Esophagus muscularis mucosa (tissue), 4 donors: ENCODE measurements around the gene CPA3. TPM values are rescaled to one million over a fixed set of nuclear protein-coding genes. Genes with fewer than 3 reads are reported as not detected.

ENCODE experiments used
- DNase-seq: peaks from one replicate; pipeline ENCODE4 v3.0.0-alpha.2; 2017; ENCODE audit errors: extremely low spot score
- H3K27ac ChIP-seq, 4 donors: fragments of 200-600 bp; sonication (generic); replicated peaks in 1 of 4; 1 replicate in 3 of 4; 2 replicates in 1 of 4; pipeline ENCODE4 v1.5.1; 2016 to 2019; ENCODE audit warnings: mild to moderate bottlenecking in 1 of 4
- H3K27me3 ChIP-seq, 4 donors: fragments of 200-600 bp; sonication (generic); one replicate each; pipeline versions ENCODE4 v1.5.1 to v1.6.0; 2016 to 2019
- H3K36me3 ChIP-seq, 4 donors: fragments of 200-600 bp; sonication (generic); one replicate each; pipeline ENCODE4 v1.5.1; 2016 to 2019
- H3K4me1 ChIP-seq, 4 donors: fragments of 200-600 bp; sonication (generic); one replicate each; pipeline ENCODE4 v1.5.1; 2016 to 2019
- H3K4me3 ChIP-seq, 4 donors: fragments of 200-600 bp; sonication (generic); 1 replicate in 2 of 4; 2 replicates in 2 of 4; pipeline ENCODE4 v1.5.1; 2016 to 2019; ENCODE audit warnings: mild to moderate bottlenecking in 4 of 4, moderate library complexity in 1 of 4
- H3K9me3 ChIP-seq, 4 donors: fragments of 200-600 bp; sonication (generic); 1 replicate in 3 of 4; 2 replicates in 1 of 4; pipeline ENCODE4 v1.5.1; 2016 to 2019
- CTCF ChIP-seq, 3 experiments: fragments of 200-600 bp in 2 of 3; fragments of 450-650 bp in 1 of 3; sonication (generic) in 2 of 3; IDR thresholded peaks; one replicate each; pipeline ENCODE4 v1.5.1; 2017 to 2019; ENCODE audit warnings: antibody characterized with exemption in 3 of 3, mild to moderate bottlenecking in 2 of 3, moderate library complexity in 1 of 3
- EP300 ChIP-seq: sonication (generic); formaldehyde crosslinking; IDR thresholded peaks from one replicate; pipeline ENCODE4 v1.6.1; 2017; ENCODE audit warnings: antibody characterized with exemption
- POLR2A ChIP-seq: fragments of 450-650 bp; IDR thresholded peaks from one replicate; pipeline ENCODE4 v1.6.1; 2017; ENCODE audit warnings: antibody characterized with exemption, moderate library complexity, mild to moderate bottlenecking, low read depth
- POLR2AphosphoS5 ChIP-seq, 2 donors: sonication (generic); formaldehyde crosslinking; IDR thresholded peaks; one replicate each; pipeline ENCODE4 v1.6.1; 2017; ENCODE audit warnings: antibody characterized with exemption in 2 of 2
- WGBS: methylation state at CpG from one replicate; pipeline ENCODE4 v1.1.5; 2018; 5-methylcytosine and 5-hydroxymethylcytosine counted together
- intact Hi-C: fragments of 100-400 bp; cut with DNase I; formaldehyde crosslinking; loops from one replicate; pipeline ENCODE4 v1.15.1; 2023
- total RNA-seq, 4 donors: library from RNA; depleted of rRNA; stranded (reverse); fragments of >200 nt; gene quantifications; one replicate each; pipeline versions ENCODE4 v1.1.0 to v1.2.1, GENCODE V29; 2016

CPA3 gene
- total RNA-seq, 4 donors from 2014 or later = 3.7 to 49.9 (median 28.2) TPM

- Histone ChIP-seq H3K9me3 (no peaks in the 10 kb centered on the region), H3K27me3 (no peaks in the 10 kb centered on the region), H3K4me1 (no peaks in the 10 kb centered on the region), H3K27ac (no peak overlapping the region), H3K4me3 (no peak overlapping the region), H3K36me3 (no peaks in the 10 kb centered on the region)
- intact Hi-C loops = no loop called here
- no peak for DNase-seq
- TF ChIP-seq POLR2AphosphoS5 (IDR thresholded peaks at IDR 0.05) = no peak
- TF ChIP-seq EP300 = no peak
- no peak for TF ChIP-seq POLR2A
- TF ChIP-seq CTCF (IDR thresholded peaks at IDR 0.05) = no peak
- WGBS = 83% methylated on average over 3 of the region's 3 CpGs
Observed at GRCh38 chr3:148930752-148931151, 65.7 kb downstream of the CPA3 start.

DNA sequence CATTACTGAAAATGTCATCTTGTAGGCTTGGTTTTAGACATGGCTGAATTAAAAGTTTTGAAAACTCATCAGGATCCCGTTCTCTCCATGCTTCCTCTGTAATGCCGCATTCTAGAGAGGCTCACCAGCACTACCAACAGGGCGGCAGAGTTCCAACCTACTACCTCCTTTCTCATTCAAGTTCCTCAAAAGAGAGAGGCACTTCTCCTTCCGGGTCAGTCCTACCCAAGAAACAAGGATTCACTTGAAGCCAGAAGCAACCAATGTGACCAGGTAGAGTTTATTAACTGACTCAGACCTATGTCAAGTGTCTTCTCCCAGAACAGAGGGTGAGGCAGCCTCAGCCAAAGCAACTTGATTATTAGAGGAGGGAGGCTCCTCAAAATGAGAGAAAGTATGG lies 66.5 kb downstream of the CPA3 start:
- WGBS = 96% methylated on average over 3 of the region's 4 CpGs
- intact Hi-C loops = no loop called here

DNA sequence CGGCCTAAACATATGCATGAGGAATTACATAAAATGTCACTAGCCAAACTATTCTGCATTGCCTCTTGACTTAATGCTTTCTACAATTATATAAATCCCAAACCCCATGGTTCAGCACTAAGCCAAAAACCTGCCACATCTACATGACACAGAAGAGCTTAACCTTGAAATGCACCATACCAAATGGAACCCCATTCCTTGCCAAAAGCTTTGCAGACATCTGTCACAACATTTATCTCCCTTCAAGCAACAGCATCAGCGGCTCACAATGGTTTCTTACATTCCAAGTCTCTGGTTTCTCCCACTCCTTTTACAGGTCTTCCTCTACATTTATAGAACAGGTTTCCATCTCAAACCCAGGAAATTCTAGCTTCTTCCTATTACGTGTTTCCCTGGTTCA lies 67.9 kb downstream of the CPA3 start:
- H3K4me1 ChIP-seq = no peaks in the 10 kb centered on the region
- WGBS = 51% methylated on average over 3 of the region's 3 CpGs
- H3K27ac ChIP-seq = no peak overlapping the region
- TF ChIP-seq POLR2AphosphoS5 (IDR thresholded peaks at IDR 0.05) = no peak
- TF ChIP-seq EP300 = no peak
- no peak for TF ChIP-seq POLR2A
- TF ChIP-seq CTCF (IDR thresholded peaks at IDR 0.05) = no peak
- H3K27me3 ChIP-seq = no peaks in the 10 kb centered on the region
- no peak overlapping the region for H3K4me3 ChIP-seq
- H3K36me3 ChIP-seq = no peaks in the 10 kb centered on the region
- intact Hi-C loops = no loop called here
- no peak for DNase-seq
- no peaks in the 10 kb centered on the region for H3K9me3 ChIP-seq

More for the DNA sequence above, 66.5 kb downstream of the CPA3 start:
- DNase-seq = no peak
- H3K36me3 ChIP-seq = no peaks in the 10 kb centered on the region
- H3K27ac ChIP-seq = no peak overlapping the region
- no peaks in the 10 kb centered on the region for H3K9me3 ChIP-seq
- TF ChIP-seq POLR2A (no peak), EP300 (no peak), CTCF (IDR thresholded peaks at IDR 0.05) (no peak), POLR2AphosphoS5 (IDR thresholded peaks at IDR 0.05) (no peak)
- H3K27me3 ChIP-seq = no peaks in the 10 kb centered on the region
- no peak overlapping the region for H3K4me3 ChIP-seq
- H3K4me1 ChIP-seq = no peaks in the 10 kb centered on the region

- TF ChIP-seq POLR2AphosphoS5 (IDR thresholded peaks at IDR 0.05) (no peak), POLR2A (no peak), EP300 (no peak), CTCF (IDR thresholded peaks at IDR 0.05) (no peak)
- intact Hi-C loops = no loop called here
- Histone ChIP-seq H3K4me1 (no peaks in the 10 kb centered on the region), H3K27me3 (no peaks in the 10 kb centered on the region), H3K9me3 (no peaks in the 10 kb centered on the region), H3K27ac (no peak overlapping the region), H3K36me3 (no peaks in the 10 kb centered on the region), H3K4me3 (no peak overlapping the region)
- no peak for DNase-seq
- WGBS = 89% methylated on average over 10 of the region's 10 CpGs
Observed at GRCh38 chr3:148937467-148938255, 72.6 kb downstream of the CPA3 start.

DNA sequence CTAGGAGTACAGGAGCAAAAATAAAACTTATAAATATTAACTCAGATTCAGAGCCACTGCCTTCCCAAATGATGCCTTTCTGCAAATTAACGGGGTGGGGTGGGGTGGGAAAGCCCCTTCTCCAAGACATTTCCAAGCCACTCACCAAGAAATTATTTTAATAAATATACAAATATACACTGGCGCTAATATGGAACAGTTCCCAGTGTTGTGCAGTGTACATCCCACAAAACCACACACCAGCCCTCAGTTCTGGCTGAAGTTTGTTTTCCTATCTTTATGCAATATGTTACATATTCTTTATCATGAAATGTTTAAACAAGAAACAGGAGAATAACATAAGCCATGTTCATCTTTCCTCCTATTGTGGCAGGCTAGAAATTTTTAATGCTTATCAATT lies 73.2 kb downstream of the CPA3 start:
- DNase-seq = no peak
- intact Hi-C loops = no loop called here
- H3K9me3 ChIP-seq = no peaks in the 10 kb centered on the region
- H3K4me3 ChIP-seq = no peak overlapping the region
- H3K27me3 ChIP-seq = no peaks in the 10 kb centered on the region
- WGBS = 95% methylated on average over 2 of the region's 2 CpGs
- no peak for TF ChIP-seq POLR2AphosphoS5 (IDR thresholded peaks at IDR 0.05)
- TF ChIP-seq EP300 = no peak
- no peak for TF ChIP-seq POLR2A
- no peak for TF ChIP-seq CTCF (IDR thresholded peaks at IDR 0.05)
- peaks cover 0 to 1% (median under 1%) of the 10 kb centered on the region in 4 donors for H3K4me1 ChIP-seq
- no peaks in the 10 kb centered on the region for H3K36me3 ChIP-seq
- no peak overlapping the region for H3K27ac ChIP-seq
